KBM-7 (cell line): ENCODE measurements around the gene CLASP1.
"Not testable (repeated sequence)": the region's sequence is repeated elsewhere in the genome, so short reads cannot be mapped to it uniquely, and the experiment has no call there.

Experiments used
- DNase-seq: peaks from one replicate; pipeline ENCODE4 v3.0.0-alpha.2; 2015
- in situ Hi-C: fragments of 300-500 bp; cut with MboI; formaldehyde crosslinking; loops from 2 replicates; pipeline ENCODE4 v1.14.3; 2020; ENCODE audit warnings: low sequenced_read_pairs, low pct_unique_long_range_greater_than_20kb, mixed read lengths

CLASP1 gene

DNA sequence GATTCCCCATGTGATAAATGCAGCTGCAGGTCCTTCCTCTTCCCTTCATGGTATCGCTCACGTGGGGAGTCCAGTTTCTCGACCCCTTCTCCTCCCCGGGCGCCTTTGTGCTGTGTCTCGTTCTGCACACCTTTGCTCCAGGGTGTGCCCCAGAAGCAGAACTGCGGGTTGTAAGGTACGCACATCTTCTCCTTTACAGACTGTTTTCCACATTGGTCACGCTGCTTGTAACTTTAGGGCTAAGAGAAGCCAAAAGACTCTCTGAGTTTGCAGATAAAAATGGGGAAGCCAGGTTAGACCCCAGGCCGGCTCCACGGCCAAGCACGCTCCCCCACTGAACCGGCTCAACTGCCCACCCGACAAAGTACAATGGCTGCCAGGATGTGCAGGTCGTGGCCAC is 318.3 kb downstream of the CLASP1 start:
- in situ Hi-C loops = loop anchor here (25.0 kb wide), 2 partner anchors 244 to 644 kb away; no protein-coding TSS in a partner anchor

DNA sequence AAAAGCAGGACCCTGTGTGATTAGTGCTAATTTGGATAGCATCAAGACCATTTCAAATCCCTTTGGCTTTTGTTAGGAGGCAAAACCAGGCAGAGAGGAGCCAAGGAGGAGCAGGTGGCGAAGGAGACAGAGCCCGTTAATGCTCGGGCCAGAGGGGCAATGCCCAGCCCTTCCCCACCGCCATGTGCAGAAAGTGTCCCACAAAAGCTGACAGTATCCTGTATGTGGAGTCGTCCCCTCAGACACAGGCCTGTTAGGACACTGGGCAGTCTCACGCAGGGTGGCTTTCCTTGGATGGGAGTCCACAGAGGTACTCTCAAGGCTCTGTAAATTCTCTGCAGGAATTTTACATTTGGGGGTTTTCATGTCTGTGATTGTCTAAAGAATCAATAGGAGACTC is 319.5 kb downstream of the CLASP1 start:
- DNase-seq = no peak
- in situ Hi-C loops = loop anchor here (25.0 kb wide), 2 partner anchors 242 to 642 kb away; no protein-coding TSS in a partner anchor

More for the DNA sequence above, 318.3 kb downstream of the CLASP1 start:
- DNase-seq = no peak

- in situ Hi-C loops = loop anchor here (25.0 kb wide), 2 partner anchors 239 to 639 kb away; no protein-coding TSS in a partner anchor
Measured at GRCh38 chr2:121326628-121327027, 322.6 kb downstream of the CLASP1 start.

GRCh38 chr2:121324601-121325000 is 324.7 kb downstream of the CLASP1 start:
- no peak for DNase-seq
- in situ Hi-C loops = no loop called here

More at GRCh38 chr2:121326628-121327027, 322.6 kb downstream of the CLASP1 start:
- no peak for DNase-seq

DNA sequence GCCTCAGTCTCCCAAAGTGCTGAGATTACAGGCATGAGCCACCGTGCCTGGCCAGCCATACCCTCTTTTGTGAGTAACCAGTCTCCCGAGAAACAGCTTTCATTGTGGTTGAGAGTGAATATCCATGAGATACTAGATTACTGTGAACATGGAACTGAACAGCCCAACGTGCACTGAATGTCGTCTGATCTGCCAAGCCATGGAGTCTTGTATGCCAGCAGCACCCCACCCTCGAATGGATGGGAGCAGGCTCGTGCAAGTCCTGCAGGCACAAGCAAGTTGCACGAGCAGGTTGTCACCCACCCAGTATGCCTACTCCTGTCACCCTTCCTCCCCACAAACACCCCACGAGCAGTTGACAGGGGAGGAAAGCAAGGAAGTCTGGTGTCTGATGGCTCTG is 327.8 kb downstream of the CLASP1 start:
- in situ Hi-C loops = no loop called here
- DNase-seq = no peak

DNA sequence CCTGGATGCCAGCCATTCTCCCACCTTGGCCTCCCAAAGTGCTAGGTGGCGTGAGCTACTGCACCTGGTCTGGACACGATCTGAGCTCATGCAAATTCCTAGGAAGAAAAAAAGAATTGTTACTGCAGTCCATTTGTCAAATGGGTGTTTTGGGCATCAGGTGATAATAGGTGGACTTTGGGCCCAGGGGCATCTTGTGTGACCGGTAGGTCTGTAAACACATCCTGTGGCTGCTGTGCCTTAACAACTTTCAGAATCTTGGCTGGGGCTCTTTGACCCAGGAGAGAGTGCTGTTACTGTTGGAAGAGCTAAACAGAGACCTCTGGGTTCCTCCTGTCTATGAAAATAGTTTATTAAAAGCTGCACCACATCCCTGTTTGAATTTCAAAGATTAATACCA is 329.3 kb downstream of the CLASP1 start:
- in situ Hi-C loops = no loop called here
- DNase-seq = no peak

DNA sequence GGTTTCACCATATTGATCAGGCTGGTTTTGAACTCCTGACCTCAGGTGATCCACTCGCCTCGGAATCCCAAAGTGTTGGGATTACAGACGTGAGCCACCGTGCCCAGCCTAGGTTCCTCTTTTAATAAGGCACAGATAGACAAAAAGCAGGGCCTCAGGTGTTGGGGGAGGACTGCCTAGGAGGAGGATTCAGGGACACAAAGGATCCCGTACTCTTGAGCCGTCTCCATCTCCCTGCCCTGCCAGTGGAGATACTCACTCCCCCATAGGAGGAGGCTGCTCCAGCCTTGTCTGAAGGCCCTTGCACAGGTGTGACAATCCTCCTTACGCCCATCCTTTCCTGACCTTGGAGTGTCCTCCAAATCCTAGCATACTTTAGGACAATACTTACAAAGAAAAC is 332.3 kb downstream of the CLASP1 start:
- in situ Hi-C loops = no loop called here
- DNase-seq = no peak

DNA sequence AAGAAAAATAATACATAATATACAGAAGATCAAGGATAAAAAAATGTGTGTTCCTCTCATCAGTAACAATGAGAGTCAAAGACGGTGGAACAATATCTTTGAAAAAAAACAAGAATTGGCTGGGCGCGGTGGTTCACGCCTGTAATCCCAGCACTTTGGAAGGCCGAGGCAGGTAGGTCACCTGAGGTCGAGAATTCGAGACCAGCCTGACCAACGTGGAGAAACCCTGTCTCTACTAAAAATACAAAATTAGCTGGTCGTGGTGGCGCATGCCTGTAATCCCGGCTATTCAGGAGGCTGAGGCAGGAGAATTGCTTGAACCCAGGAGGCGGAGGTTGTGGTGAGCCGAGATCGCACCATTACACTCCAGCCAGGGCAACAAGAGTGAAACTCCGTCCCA is 335.6 kb downstream of the CLASP1 start:
- DNase-seq, in situ Hi-C loops: not testable (repeated sequence)

GRCh38 chr2:121309801-121310200 is 339.5 kb downstream of the CLASP1 start:
- in situ Hi-C loops = no loop called here
- peak; percentile 53 for DNase-seq

DNA sequence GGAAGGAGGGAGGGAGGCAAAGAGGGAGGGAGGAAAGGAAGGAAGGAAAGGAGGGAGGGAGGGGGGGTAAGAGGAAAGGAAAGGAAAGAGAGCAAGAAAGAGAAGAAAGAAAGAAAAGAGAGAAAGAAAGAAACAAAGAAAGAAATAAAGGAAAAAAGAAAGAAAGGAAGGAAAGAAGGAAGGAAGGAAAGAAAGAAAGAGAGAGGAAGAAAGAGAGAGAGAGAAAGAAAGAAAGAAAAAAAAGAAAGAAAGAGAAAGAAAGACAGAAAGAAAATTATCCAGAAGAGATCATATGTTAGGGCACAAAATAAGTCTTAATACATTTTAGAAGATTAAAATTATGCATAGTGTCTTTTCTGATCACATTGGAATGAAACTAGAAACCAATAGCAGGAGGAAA is 339.9 kb downstream of the CLASP1 start:
- in situ Hi-C loops = no loop called here
- no peak for DNase-seq

DNA sequence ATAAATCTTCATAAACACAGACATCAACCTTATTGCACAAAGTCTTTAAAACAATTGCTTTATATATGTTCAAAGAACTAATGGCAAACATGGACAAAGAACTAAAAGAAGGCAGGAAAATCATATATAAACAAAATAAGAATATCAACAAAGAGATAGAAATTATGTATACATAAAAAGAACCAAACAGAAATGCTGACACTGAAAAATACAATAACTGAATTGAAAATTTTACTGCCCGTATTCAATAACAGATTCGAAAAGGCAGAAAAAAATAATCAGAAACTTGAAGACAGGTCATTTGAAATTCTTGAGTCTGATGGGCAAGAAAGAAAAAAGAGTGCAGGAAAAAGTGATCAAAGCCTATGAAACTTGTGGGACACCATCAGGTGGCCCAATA is 342.2 kb downstream of the CLASP1 start:
- DNase-seq = no peak
- in situ Hi-C loops = no loop called here

DNA sequence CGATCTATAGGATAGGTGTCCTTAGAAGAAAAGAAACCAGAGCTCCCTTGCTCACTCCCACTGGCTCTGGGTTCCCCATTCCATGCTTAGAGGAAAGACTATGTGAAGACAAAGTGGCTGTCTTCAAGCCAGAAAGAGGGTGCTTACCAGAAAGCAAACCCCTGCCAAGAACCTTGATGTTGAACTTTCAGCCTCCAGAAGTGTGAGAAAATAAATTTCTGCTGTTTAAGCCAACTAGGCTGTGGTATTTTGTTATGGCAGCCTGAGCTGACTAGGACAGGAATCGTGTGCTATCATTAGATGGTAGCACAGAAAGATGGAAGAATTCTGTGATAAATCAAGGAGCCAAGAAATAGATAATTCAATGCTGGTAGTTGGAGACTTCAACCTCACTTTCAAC is 344.3 kb downstream of the CLASP1 start:
- DNase-seq = no peak
- in situ Hi-C loops = no loop called here

DNA sequence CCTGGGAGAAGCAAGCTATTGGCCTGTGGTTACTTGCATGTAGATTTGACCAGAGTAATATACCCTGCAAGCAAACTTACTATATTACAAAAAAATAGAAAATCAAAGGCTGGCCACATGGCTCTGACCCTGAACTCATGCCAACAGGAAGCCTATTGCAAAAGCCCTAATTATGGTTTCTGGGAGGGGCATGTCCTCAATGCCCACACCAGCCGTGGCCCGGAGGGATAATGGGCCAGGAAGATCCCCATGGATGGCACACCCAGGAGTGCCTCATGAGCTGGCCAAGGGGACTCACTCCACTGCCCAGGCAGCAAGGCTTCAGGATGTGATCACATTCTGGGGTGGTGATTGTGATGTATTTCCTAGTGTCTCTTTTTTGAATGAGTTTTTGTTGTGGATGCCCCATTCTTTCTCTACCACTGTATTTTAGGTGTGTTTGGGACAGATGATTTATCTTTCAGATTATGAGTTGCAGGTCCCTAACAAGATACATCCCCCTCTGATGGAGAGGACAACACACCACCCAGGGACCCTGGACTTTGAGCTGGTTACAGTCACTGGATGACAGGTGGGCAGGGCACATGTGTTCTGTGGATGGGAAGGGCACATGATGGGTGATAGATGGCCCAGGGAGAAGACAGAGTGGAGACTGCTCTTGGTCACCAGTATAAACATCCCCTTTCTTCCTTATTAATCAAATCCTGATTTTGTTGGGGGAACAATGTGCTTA is 345.6 kb downstream of the CLASP1 start:
- in situ Hi-C loops = no loop called here
- DNase-seq = no peak

DNA sequence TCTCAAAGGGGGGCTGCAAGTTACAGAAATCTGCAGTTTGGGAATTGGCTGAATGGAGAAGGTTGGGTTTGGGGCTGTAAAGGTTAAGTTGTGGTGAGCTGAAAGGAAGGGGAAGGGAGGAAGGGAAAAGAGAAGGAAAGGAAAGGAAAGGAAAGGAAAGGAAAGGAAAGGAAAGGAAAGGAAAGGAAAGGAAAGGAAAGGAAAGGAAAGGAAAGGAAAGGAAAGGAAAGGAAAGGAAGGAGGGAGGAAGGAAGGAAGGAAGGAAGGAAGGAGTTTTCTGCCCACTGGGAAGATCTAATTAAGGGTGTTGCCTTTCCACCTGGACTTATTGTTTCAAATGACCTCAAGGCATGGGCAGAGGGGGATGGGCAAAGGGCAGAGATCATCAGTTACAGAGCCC is 348.1 kb downstream of the CLASP1 start:
- DNase-seq, in situ Hi-C loops: not testable (repeated sequence)

DNA sequence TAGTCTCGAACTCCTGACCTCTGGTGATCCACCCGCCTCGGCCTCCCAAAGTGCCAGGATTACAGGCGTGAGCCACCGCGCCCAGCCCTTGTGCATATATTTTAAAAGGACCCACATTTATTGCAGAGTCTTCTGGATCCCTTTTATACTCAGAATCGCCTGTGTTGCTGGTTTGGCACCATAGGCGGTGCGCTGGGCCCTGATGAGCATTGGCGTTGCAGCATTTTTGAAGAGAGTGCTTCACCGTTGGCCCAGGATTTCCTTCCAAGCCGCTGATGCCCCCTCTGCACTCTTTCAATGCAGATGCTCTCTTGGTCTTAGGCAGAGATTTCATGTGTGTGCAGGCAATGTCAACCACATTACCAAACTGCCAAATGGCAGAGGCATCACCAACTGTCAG is 350.8 kb downstream of the CLASP1 start:
- DNase-seq = no peak
- in situ Hi-C loops = no loop called here

DNA sequence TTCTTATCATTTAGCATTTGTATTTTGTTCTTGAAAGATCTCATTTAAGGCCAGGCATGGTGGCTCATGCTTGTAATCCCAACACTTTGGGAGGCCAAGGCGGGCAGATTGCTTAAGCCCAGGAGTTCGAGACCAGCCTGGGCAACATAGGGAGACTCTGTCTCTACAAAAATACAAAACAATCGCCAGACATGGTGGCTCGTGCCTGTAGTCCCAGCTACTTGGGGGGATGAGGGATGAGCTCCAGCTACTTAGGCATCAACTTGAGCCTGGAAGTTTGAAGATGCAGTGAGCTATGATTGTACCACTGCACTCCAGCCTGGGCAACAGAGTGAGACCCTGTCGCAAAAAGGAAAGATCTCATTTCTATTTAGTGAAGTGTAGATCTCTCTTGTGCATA is 351.4 kb downstream of the CLASP1 start:
- in situ Hi-C loops = not testable (repeated sequence)

GRCh38 chr2:121297217-121297830 is 351.9 kb downstream of the CLASP1 start:
- in situ Hi-C loops = no loop called here
- peak; percentile 55 for DNase-seq

More for the DNA sequence above, 351.4 kb downstream of the CLASP1 start:
- DNase-seq = not testable (repeated sequence)

GRCh38 chr2:121295911-121296650 is 353.2 kb downstream of the CLASP1 start:
- DNase-seq = no peak
- in situ Hi-C loops = no loop called here

DNA sequence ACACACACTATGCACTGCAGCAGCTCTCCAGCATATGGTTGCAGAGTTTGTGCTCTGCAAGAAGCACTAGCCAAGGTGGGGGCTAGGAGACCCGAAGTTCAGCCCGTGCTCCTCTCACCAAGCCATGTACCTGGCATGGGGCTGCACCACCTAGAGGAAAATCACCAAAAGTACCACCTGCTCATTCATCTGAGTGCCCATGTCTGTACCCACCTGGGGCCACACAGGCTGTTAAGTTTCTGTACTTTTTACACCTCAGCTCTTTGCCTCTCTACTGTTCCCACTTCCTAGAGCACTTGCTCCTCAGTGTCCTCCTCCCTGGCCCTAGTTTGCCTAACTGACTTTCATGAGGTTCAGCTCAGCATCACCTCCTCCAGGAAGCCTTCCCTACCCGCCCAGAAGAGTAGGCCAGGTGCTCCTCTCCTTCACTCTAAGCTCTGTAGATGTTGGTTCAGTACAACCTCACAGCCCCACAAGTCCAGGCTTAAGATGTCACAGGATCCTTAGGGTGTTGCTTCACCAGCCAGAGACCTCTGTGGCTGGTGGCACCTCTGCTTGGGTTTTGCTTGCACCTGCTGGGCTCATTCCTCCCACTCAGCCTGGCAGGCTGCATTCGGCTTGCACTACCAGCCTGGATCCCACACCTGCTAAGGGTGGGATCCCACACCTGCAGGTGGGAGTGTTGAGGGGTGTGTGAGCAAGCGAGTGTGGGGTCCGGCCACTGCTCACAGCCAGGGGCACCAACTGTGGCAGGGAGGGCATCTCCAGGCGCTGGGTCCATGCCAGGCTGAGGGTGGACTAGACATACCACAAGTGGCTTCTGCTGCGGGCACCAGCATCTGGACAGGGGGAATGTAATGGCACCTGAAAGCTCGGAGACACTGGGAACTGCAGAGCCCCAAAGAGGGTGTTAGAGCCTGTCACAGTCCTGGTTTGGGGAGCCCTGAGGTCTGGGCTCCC is 354.1 kb downstream of the CLASP1 start:
- in situ Hi-C loops = no loop called here
- no peak for DNase-seq
